ENCODE results near the gene CST3. TPM values are rescaled to one million over a fixed set of nuclear protein-coding genes. Genes with fewer than 3 reads are reported as not detected.

Gene CST3
- total RNA-seq, 4 donors from 2014 or later, result 1,253 to 2,184 (median 1,709) TPM

GRCh38 chr20:23683281-23683680 lies 45.5 kb upstream of the CST3 start:
- 89% methylated on average over 2 of the region's 2 CpGs for WGBS
- Histone ChIP-seq H3K4me1 (peaks cover 0 to 7% (median 0%) of the 10 kb centered on the region in 4 donors), H3K36me3 (no peaks in the 10 kb centered on the region), H3K9me3 (no peaks in the 10 kb centered on the region), H3K4me3 (no peak overlapping the region), H3K27me3 (peaks cover 0 to 17% (median 0%) of the 10 kb centered on the region in 4 donors), H3K27ac (replicated peaks in 1 of 4) (no peak overlapping the region)
- intact Hi-C loops (cut with DNase I), result no loop called here
- no peak for DNase-seq (ENCODE audit: extremely low spot score)
- no peak for TF ChIP-seq CTCF (IDR thresholded peaks at IDR 0.05)
- TF ChIP-seq POLR2A (IDR thresholded peaks at IDR 0.05; ENCODE audit: low read depth), result no peak
- TF ChIP-seq EP300 (IDR thresholded peaks at IDR 0.05), result no peak
- no peak for TF ChIP-seq POLR2AphosphoS5 (IDR thresholded peaks at IDR 0.05)

- peak; percentile 39 for DNase-seq (ENCODE audit: extremely low spot score)
- Histone ChIP-seq H3K9me3 (no peaks in the 10 kb centered on the region), H3K4me1 (peaks cover 0 to 7% (median 0%) of the 10 kb centered on the region in 4 donors), H3K27ac (replicated peaks in 1 of 4) (no peak overlapping the region), H3K36me3 (no peaks in the 10 kb centered on the region), H3K4me3 (no peak overlapping the region), H3K27me3 (peaks cover 0 to 7% (median 0%) of the 10 kb centered on the region in 4 donors)
- intact Hi-C loops (cut with DNase I), result no loop called here
- TF ChIP-seq POLR2AphosphoS5 (IDR thresholded peaks at IDR 0.05) (no peak), EP300 (IDR thresholded peaks at IDR 0.05) (no peak), POLR2A (IDR thresholded peaks at IDR 0.05; ENCODE audit: low read depth) (no peak), CTCF (IDR thresholded peaks at IDR 0.05) (no peak)
These were observed 42.4 kb upstream of the CST3 start for GRCh38 chr20:23680146-23680545.

GRCh38 chr20:23679133-23680092 lies 41.7 kb upstream of the CST3 start:
- intact Hi-C loops (cut with DNase I), result no loop called here
- H3K4me1 ChIP-seq, result peaks cover 0 to 7% (median 0%) of the 10 kb centered on the region in 4 donors
- peak; percentile 75 for DNase-seq (ENCODE audit: extremely low spot score)
- no peaks in the 10 kb centered on the region for H3K9me3 ChIP-seq
- no peaks in the 10 kb centered on the region for H3K36me3 ChIP-seq
- WGBS, result 91% methylated on average over 7 of the region's 7 CpGs
- peaks cover 0 to 6% (median 0%) of the 10 kb centered on the region in 4 donors for H3K27me3 ChIP-seq
- no peak for TF ChIP-seq CTCF (IDR thresholded peaks at IDR 0.05)
- TF ChIP-seq POLR2A (IDR thresholded peaks at IDR 0.05; ENCODE audit: low read depth), result no peak
- TF ChIP-seq POLR2AphosphoS5 (IDR thresholded peaks at IDR 0.05), result no peak
- no peak for TF ChIP-seq EP300 (IDR thresholded peaks at IDR 0.05)
- H3K27ac ChIP-seq (replicated peaks in 1 of 4), result no peak overlapping the region
- no peak overlapping the region for H3K4me3 ChIP-seq

- no peaks in the 10 kb centered on the region for H3K27me3 ChIP-seq
- TF ChIP-seq POLR2A (IDR thresholded peaks at IDR 0.05; ENCODE audit: low read depth), result no peak
- TF ChIP-seq CTCF (IDR thresholded peaks at IDR 0.05), result no peak
- no peak for TF ChIP-seq POLR2AphosphoS5 (IDR thresholded peaks at IDR 0.05)
- TF ChIP-seq EP300 (IDR thresholded peaks at IDR 0.05), result no peak
- H3K36me3 ChIP-seq, result no peaks in the 10 kb centered on the region
- H3K4me3 ChIP-seq, result no peak overlapping the region
- no peak overlapping the region for H3K27ac ChIP-seq (replicated peaks in 1 of 4)
- no peak for DNase-seq (ENCODE audit: extremely low spot score)
- H3K4me1 ChIP-seq, result no peaks in the 10 kb centered on the region
- 78% methylated on average over 1 of the region's 1 CpG for WGBS
- intact Hi-C loops (cut with DNase I), result no loop called here
- H3K9me3 ChIP-seq, result no peaks in the 10 kb centered on the region
These were observed 35.5 kb upstream of the CST3 start for GRCh38 chr20:23673209-23673608.
